Testis (tissue), 3 donors: ENCODE data around the gene CEP72. TPM values are rescaled to one million over a fixed set of nuclear protein-coding genes. Genes with fewer than 3 reads are reported as not detected.

ENCODE experiments used
- DNase-seq: peaks from one replicate; pipeline ENCODE4 v3.0.0-alpha.2; 2019
- H3K27ac ChIP-seq, 2 donors: fragments of 200-600 bp; sonication (generic); one replicate each; pipeline ENCODE4 v1.5.1; 2019
- H3K27me3 ChIP-seq: fragments of 200-600 bp; sonication (generic); one replicate; pipeline ENCODE4 v1.5.1; 2019
- H3K36me3 ChIP-seq: fragments of 200-600 bp; sonication (generic); one replicate; pipeline ENCODE4 v1.5.1; 2017; ENCODE audit warnings: low read depth; ENCODE audit errors: missing control alignments
- H3K4me1 ChIP-seq: fragments of 200-600 bp; sonication (generic); one replicate; pipeline ENCODE4 v1.5.1; 2019
- H3K4me3 ChIP-seq, 2 donors: fragments of 200-600 bp; sonication (generic); one replicate each; pipeline ENCODE4 v1.5.1; 2017 to 2019
- H3K9me3 ChIP-seq: fragments of 200-600 bp; sonication (generic); one replicate; pipeline ENCODE4 v1.5.1; 2017
- CTCF ChIP-seq, 3 experiments: fragments of 450-650 bp in 2 of 3; fragments of 200-600 bp in 1 of 3; sonication (generic) in 1 of 3; IDR thresholded peaks; one replicate each; pipeline ENCODE4 v1.5.1; 2016 to 2019; ENCODE audit warnings: antibody characterized with exemption in 3 of 3, mild to moderate bottlenecking in 2 of 3, moderate library complexity in 1 of 3
- POLR2A ChIP-seq: fragments of 450-650 bp; IDR thresholded peaks from one replicate; pipeline ENCODE4 v1.6.1; 2017; ENCODE audit warnings: antibody characterized with exemption, mild to moderate bottlenecking, moderate library complexity
- WGBS, 2 donors: methylation state at CpG; one replicate each; pipeline ENCODE4 v1.1.5; 2018; 5-methylcytosine and 5-hydroxymethylcytosine counted together
- intact Hi-C: fragments of 100-400 bp; cut with DNase I; formaldehyde crosslinking; loops from one replicate; pipeline ENCODE4 v1.15.1; 2023; ENCODE audit warnings: low total_unique reads
- polyA plus RNA-seq: library from polyadenylated mRNA; stranded (reverse); fragments of 350-450 nt; fragmentation: Illumina TruSeq; extraction: RNeasy Lipid Tissue Mini Kit (QIAGEN cat#74804); gene quantifications from one replicate; pipeline ENCODE4 v1.2.3, GENCODE V29; 2014; ENCODE audit warnings: low read depth, low replicate concordance; ENCODE audit not compliant: insufficient read depth
- total RNA-seq, 2 donors: library from RNA; depleted of rRNA; stranded (reverse); fragments of >200 nt; gene quantifications; one replicate each; pipeline ENCODE4 v1.2.3, GENCODE V29; 2016

The CEP72 gene
- total and polyA plus RNA-seq, 3 donors from 2014 or later, result 18.5 to 31.2 (median 19.8) TPM

GRCh38 chr5:633501-633955 is 21.4 kb downstream of the CEP72 start:
- no peaks in the 10 kb centered on the region for H3K36me3 ChIP-seq
- TF ChIP-seq CTCF (IDR thresholded peaks at IDR 0.05) (no peak), POLR2A (no peak)
- 73 to 85% methylated on average over 2 to 20 of the region's 20 CpGs for WGBS, 2 donors
- no peaks in the 10 kb centered on the region for H3K9me3 ChIP-seq
- peak; percentile 12 for DNase-seq
- no peak overlapping the region for H3K27ac ChIP-seq
- H3K4me1 ChIP-seq, result no peaks in the 10 kb centered on the region
- intact Hi-C loops, result no loop called here
- no peak overlapping the region for H3K4me3 ChIP-seq
- H3K27me3 ChIP-seq, result no peaks in the 10 kb centered on the region

- no peaks in the 10 kb centered on the region for H3K4me1 ChIP-seq
- no peaks in the 10 kb centered on the region for H3K36me3 ChIP-seq
- TF ChIP-seq CTCF (IDR thresholded peaks at IDR 0.05) (no peak), POLR2A (no peak)
- H3K4me3 ChIP-seq, result no peak overlapping the region
- intact Hi-C loops, result no loop called here
- WGBS, 2 donors, result 94 to 96% methylated on average over 11 to 12 of the region's 12 CpGs
- H3K27ac ChIP-seq, result no peak overlapping the region
- peak; percentile 13 for DNase-seq
- H3K9me3 ChIP-seq, result no peaks in the 10 kb centered on the region
- H3K27me3 ChIP-seq, result no peaks in the 10 kb centered on the region
Observed at GRCh38 chr5:634191-634590, 22.1 kb downstream of the CEP72 start.

- Histone ChIP-seq H3K4me1 (no peaks in the 10 kb centered on the region), H3K27me3 (no peaks in the 10 kb centered on the region), H3K4me3 (no peak overlapping the region), H3K9me3 (no peaks in the 10 kb centered on the region), H3K36me3 (no peaks in the 10 kb centered on the region), H3K27ac (no peak overlapping the region)
- no peak for TF ChIP-seq CTCF (IDR thresholded peaks at IDR 0.05)
- no peak for TF ChIP-seq POLR2A
- intact Hi-C loops, result no loop called here
- 92 to 93% methylated on average over 17 to 18 of the region's 18 CpGs for WGBS, 2 donors
- peak; percentile 9 for DNase-seq
Observed at GRCh38 chr5:635306-636055, 23.3 kb downstream of the CEP72 start.

- TF ChIP-seq POLR2A (no peak), CTCF (IDR thresholded peaks at IDR 0.05) (no peak)
- intact Hi-C loops, result no loop called here
- H3K4me1 ChIP-seq, result no peaks in the 10 kb centered on the region
- H3K27me3 ChIP-seq, result no peaks in the 10 kb centered on the region
- no peak overlapping the region for H3K27ac ChIP-seq
- DNase-seq, result peak; percentile 7
- no peaks in the 10 kb centered on the region for H3K9me3 ChIP-seq
- no peaks in the 10 kb centered on the region for H3K36me3 ChIP-seq
- WGBS, 2 donors, result 88 to 90% methylated on average over 20 of the region's 20 CpGs
- no peak overlapping the region for H3K4me3 ChIP-seq
Observed at GRCh38 chr5:636951-637350, 24.8 kb downstream of the CEP72 start.
